GM18505 (cell line): ENCODE measurements around the gene MRPL43.

ENCODE experiments used
- ATAC-seq: cut with Tn5 transposase; IDR thresholded peaks from one replicate; pipeline ENCODE4 v1.9.1; 2021; ENCODE audit not compliant: unreplicated experiment
- POLR2A ChIP-seq: IDR thresholded peaks from 4 replicates; pipeline ENCODE4 v1.6.1; 2011; ENCODE audit warnings: borderline replicate concordance; ENCODE audit not compliant: insufficient read depth, insufficient read length; ENCODE audit errors: extremely low read depth

MRPL43 gene

DNA sequence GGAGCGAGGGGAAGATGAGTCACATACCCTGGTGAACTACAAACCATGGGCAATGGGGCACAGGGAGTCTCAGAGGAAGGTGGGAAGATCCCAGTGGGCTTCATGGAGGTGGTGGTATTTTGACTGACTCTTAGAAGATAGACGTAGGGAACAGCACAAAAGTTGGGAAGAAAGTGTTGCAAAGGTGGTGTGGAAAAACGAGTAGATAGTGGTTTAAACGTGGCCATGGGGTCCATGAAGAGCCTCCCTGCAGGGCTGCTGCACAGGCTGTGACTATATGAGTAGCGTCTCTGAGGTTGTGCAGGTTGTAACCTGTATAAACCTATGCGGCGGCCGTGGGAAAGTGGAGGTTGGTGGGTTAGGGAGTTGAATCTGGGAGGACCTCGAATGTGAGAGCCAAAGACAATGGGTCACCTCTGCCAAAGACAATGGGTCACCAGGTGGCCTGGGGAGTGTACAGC is 26.1 kb upstream of the MRPL43 start:
- ATAC-seq = no peak
- TF ChIP-seq POLR2A = no peak

DNA sequence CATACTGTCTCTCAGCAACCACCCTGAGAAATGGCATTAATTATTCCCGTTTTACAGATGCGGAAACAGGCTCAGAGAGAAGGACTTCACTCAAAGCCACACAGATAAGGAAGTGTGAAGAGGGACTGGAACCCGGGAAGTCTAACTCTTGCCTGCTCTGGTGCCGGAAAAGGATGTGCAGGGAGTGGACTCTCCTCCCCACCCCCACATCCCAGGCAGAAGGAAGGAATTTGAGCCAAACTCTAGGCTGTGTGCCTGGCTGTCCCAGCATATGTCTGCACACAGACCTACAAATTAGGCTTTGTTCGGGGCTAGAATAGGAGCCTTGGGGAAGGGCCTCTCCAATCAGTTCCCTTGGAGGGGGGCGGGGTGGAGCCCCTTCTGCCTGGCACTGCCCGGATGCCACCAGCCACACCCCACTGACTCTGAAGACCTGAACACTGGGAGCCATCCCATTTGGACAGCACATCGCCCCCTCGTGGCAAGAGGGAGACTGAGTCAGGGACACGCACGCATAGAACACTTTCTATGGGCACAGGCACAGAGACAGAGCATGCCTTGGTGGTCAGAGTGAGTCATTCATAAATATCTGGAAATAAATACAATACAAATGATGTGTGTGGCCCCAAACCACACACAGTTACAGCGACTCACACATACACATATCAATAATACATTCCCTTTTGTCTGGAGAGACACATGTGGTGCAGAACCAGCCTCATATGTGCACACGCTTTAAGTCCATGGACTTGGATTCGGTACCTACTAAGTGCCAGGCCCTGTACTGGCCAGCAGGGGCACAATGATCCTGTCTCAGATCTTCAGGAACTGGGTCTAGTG is 25.4 kb upstream of the MRPL43 start:
- TF ChIP-seq POLR2A = no peak
- ATAC-seq = peak; percentile 47

DNA sequence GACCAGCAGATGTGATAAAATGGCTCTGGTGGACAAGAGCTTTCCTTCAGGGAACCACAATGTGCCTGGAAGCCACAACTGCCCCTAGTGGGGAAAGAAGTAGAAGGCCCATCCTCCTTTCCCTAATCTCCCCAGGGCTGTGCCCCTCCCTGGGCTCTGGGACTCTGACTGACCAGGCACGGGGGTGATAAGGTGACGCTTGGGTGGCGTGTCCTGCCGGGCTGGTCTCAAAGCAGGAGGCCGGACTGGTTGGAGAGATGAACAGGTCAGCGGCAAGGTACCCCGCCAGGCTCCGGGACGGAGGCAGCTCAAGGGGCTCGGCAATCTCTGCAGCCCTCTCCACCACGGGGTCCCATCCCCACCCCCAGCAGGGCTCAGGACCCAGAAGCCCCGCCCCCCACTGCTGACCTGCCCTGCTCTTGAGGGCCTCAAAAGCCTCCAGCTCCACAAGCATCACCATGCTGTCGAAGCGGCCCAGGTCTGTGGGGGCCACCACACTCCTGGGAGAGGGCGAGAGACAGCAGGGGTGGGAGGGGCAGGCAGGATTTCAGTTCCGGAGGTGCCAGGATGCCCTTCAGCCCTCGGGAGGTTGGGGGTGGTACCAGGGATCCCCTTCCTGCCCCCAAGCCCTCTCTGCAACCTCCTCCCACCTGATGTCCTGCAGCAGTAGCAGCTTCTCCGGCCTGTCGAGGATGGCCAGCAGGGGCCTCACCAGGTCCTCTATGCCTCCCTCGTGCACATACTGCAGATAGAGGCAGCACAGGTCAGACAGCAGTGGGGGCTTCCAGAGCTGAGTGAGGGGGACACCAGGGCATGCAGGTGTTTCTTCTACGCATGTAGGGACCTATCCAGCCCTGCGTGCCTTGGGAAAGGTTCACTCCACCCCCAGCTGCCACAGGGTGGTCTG is 24.5 kb upstream of the MRPL43 start:
- no peak for TF ChIP-seq POLR2A
- ATAC-seq = no peak

DNA sequence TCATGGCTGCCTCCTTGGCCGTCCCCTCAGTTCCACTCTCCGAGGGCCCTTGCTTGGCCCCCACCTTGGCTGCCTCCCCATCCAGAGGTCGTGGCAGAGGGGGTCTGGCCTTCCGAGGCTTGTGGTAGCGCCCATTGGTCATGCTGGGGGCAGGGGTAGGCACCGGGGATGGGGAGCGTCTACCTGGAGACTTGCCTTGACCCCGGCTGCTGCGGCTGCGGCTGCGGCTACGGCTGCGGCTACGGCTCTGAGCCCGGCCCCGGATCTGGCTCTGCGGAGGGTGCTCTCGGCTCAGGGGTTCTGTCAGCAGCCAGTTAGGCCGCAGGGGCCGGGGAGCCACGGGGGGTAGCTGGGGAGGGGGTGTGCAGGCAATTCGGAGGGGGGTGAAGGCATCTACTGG is 23.0 kb upstream of the MRPL43 start:
- no peak for ATAC-seq
- no peak for TF ChIP-seq POLR2A

- no peak for ATAC-seq
- TF ChIP-seq POLR2A = no peak
These were observed 21.6 kb upstream of the MRPL43 start for GRCh38 chr10:101008823-101009423.

GRCh38 chr10:101007915-101008822 is 20.9 kb upstream of the MRPL43 start:
- TF ChIP-seq POLR2A = no peak
- ATAC-seq = no peak

GRCh38 chr10:101007099-101007711 is 19.9 kb upstream of the MRPL43 start:
- no peak for TF ChIP-seq POLR2A

GRCh38 chr10:101006593-101007098 is 19.3 kb upstream of the MRPL43 start:
- no peak for ATAC-seq
- no peak for TF ChIP-seq POLR2A

More at GRCh38 chr10:101007099-101007711, 19.9 kb upstream of the MRPL43 start:
- no peak for ATAC-seq

DNA sequence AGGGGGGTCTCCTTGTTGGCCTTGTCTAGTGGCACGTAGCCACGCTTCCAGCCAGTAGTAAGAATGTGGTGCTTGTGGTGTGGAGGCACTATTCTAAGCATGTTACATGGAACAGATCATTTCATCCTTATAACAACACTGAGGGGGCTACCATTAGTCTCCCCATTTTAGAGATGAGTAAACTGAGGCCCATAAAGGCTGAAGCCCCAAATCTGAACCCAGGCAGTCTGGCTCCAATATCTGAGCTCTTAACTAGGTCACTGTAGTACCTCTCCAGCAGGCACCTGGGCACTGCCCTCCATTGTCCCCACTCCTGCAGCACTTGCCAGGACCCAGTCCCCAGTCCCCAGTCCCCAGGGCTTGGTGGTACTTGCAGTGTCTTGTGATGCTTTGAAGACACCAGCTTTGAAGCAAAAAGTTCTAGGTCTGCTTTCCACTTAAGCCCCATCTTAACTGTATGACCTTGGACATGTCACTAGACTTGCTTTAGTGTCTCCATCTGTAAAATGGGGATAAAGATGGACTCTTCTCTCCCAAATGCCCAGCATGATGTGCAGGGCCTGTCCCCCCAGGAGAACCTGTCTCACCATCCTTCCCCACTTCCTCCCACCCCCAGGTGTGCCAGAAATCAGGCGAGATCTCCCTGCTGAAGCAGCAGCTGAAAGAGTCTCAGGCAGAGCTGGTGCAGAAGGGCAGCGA is 18.7 kb upstream of the MRPL43 start:
- ATAC-seq = no peak
- no peak for TF ChIP-seq POLR2A

DNA sequence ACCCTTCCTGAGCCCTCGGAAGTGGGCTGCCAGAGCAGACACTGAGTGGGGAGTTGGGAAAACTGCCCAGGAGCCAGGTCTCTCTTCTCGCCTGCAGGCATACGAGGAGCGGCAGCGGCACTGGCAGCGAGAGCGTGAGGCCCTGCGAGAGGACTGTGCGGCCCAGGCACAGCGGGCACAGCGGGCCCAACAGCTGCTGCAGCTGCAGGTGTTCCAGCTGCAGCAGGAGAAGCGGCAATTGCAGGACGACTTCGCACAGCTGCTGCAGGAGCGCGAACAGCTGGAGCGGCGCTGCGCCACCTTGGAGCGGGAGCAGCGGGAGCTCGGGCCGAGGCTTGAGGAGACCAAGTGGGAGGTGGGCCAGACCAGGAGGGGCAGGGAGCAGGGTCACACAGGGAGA is 18.1 kb upstream of the MRPL43 start:
- TF ChIP-seq POLR2A = no peak
- no peak for ATAC-seq

DNA sequence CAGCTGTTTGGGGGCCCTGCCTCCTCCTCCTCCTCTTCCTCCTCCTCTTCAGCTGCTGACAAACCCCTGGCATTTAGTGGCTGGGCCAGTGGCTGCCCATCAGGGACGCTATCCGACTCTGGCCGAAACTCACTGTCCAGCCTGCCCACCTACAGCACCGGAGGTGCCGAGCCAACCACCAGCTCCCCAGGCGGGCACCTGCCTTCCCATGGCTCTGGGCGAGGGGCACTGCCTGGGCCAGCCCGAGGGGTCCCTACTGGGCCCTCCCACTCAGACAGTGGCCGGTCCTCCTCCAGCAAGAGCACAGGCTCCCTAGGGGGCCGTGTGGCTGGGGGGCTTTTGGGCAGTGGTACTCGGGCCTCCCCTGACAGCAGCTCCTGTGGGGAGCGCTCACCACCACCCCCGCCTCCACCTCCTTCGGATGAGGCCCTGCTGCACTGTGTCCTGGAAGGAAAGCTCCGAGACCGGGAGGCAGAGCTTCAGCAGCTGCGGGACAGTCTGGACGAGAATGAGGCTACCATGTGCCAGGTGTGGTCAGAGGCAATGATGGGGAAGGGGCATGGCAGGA is 16.4 kb upstream of the MRPL43 start:
- no peak for ATAC-seq
- TF ChIP-seq POLR2A = no peak
